Caco-2 (cell line): ENCODE results near the gene FMN1. TPM values are rescaled to one million over a fixed set of nuclear protein-coding genes. Genes with fewer than 3 reads are reported as not detected.

ENCODE experiments used
- BruUV-seq: library from RNA; stranded (reverse); fragments of 400-500 nt; replicated peaks from 2 replicates; lab custom pipeline; 2021; lab: Mats Ljungman, UMichigan
- CTCF ChIA-PET: fragments of 300-600 bp; sonication (Branson Sonifier 250); formaldehyde crosslinking; loops from one replicate; lab custom pipeline; 2022; ENCODE audit warnings: antibody characterized with exemption; lab: Charles Lee
- POLR2A ChIA-PET: fragments of 300-600 bp; sonication (Branson Sonifier 250); formaldehyde crosslinking; loops from one replicate; lab custom pipeline; 2022; ENCODE audit warnings: antibody characterized with exemption; lab: Charles Lee
- DNase-seq, 2 experiments: peaks; one replicate each; pipeline versions ENCODE4 v3.0.0 to v3.0.0-alpha.2; 2020 to 2022
- H3K27me3 ChIP-seq: replicated peaks from 2 replicates; pipeline ENCODE4 v1.6.0; 2011; ENCODE audit warnings: low read length; ENCODE audit not compliant: control insufficient read depth, insufficient read depth
- H3K36me3 ChIP-seq: 2 replicates; pipeline ENCODE4 v1.5.1; 2011; ENCODE audit warnings: low read length; ENCODE audit not compliant: control insufficient read depth, insufficient read depth
- H3K4me1 ChIP-seq: fragments of 250-450 bp; sonication (Bioruptor Pico); 2 replicates; pipeline ENCODE4 v1.5.1; 2020; ENCODE audit warnings: mild to moderate bottlenecking
- H3K4me3 ChIP-seq: 2 replicates; pipeline ENCODE4 v1.5.1; 2011; ENCODE audit warnings: low read depth, mild to moderate bottlenecking, control low read depth, low read length
- H3K9me3 ChIP-seq: fragments of 250-450 bp; sonication (Bioruptor Pico); 2 replicates; pipeline ENCODE4 v1.5.1; 2020; ENCODE audit warnings: mild to moderate bottlenecking, moderate library complexity
- H3K27ac Mint-ChIP-seq: one replicate; pipeline ENCODE4 v1.8.0; 2022; ENCODE audit warnings: mixed read lengths; ENCODE audit not compliant: unreplicated experiment
- H3K27me3 Mint-ChIP-seq: one replicate; pipeline ENCODE4 v1.8.0; 2022; ENCODE audit warnings: mixed read lengths; ENCODE audit not compliant: insufficient read depth, unreplicated experiment
- H3K36me3 Mint-ChIP-seq: one replicate; pipeline ENCODE4 v1.8.0; 2022; ENCODE audit warnings: mild to moderate bottlenecking, mixed read lengths; ENCODE audit not compliant: insufficient read depth, unreplicated experiment
- H3K4me1 Mint-ChIP-seq: one replicate; pipeline ENCODE4 v1.8.0; 2022; ENCODE audit warnings: low read depth, mixed read lengths; ENCODE audit not compliant: unreplicated experiment
- H3K4me3 Mint-ChIP-seq: one replicate; pipeline ENCODE4 v1.8.0; 2022; ENCODE audit warnings: mild to moderate bottlenecking, moderate library complexity, mixed read lengths; ENCODE audit not compliant: unreplicated experiment
- H3K9me3 Mint-ChIP-seq: one replicate; pipeline ENCODE4 v1.8.0; 2022; ENCODE audit warnings: mixed read lengths; ENCODE audit not compliant: unreplicated experiment
- CTCF ChIP-seq, 2 experiments: fragments of 200-600 bp in 1 of 2; IDR thresholded peaks; 1 replicate in 1 of 2; 2 replicates in 1 of 2; pipeline versions ENCODE4 v1.5.1 to v1.8.0; 2011 to 2022; ENCODE audit warnings: antibody characterized with exemption in 1 of 2, control low read depth in 1 of 2, inconsistent platforms in 1 of 2, low read depth in 1 of 2, low read length in 1 of 2, mild to moderate bottlenecking in 1 of 2, moderate library complexity in 1 of 2; ENCODE audit not compliant: insufficient read depth in 1 of 2, severe bottlenecking in 1 of 2, unreplicated experiment in 1 of 2
- intact Hi-C: fragments of 100-400 bp; cut with micrococcal nuclease; formaldehyde crosslinking; loops from one replicate; pipeline ENCODE4 v1.10.0; 2022; ENCODE audit not compliant: unreplicated experiment
- total RNA-seq: library from RNA; stranded (reverse); gene quantifications from 2 replicates; pipeline ENCODE4 v1.2.3, GENCODE V29; 2022

FMN1 gene
- total RNA-seq, 1 experiment from 2014 or later, result 1.6 TPM

DNA sequence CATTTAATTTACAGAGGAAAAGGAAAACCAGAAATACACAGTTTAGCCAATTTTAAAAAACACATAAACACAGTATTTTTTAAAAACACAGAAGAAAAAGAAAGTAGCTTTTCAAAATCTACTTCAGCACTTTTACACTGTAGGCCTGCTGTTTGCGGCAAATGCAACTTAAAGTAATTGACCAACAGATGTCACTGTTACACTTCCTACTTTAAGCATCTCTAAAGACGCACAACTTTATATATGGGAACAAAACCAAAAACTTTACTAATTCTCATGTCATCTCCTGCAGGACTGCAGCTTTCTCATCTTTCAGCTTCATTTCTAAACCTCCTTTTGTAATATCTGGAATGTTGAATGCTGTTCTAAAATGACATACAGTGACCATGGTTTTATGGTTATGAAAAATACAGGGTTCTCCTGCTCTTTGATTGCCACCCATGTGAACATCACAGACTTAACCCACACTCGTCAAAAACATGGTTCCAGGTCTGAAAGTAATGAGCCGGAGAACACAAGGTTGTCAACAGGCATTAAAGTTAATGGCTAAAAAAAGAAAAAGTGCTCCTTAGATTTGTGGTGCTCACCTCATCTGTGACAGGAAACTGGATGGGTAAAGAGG lies 107.9 kb downstream of the FMN1 start:
- H3K9me3 ChIP-seq, result no peaks in the 10 kb centered on the region
- Mint-ChIP-seq H3K4me3 (no peak overlapping the region), H3K4me1 (peaks cover 7% of the 10 kb centered on the region), H3K27me3 (peaks cover 3% of the 10 kb centered on the region), H3K9me3 (no peaks in the 10 kb centered on the region), H3K36me3 (no peaks in the 10 kb centered on the region), H3K27ac (no peak overlapping the region)
- intact Hi-C loops, result loop anchor here (1.0 to 5.0 kb wide), 4 partner anchors 46 to 614 kb away; no protein-coding TSS in a partner anchor
- H3K4me1 ChIP-seq, result peaks cover 12% of the 10 kb centered on the region
- peak; percentile 51 to 64 for TF ChIP-seq CTCF (IDR thresholded peaks at IDR 0.05; ENCODE audit: insufficient read depth in 1 of 2, low read depth in 1 of 2, low read length in 1 of 2, severe bottlenecking in 1 of 2, unreplicated experiment in 1 of 2)
- no peak overlapping the region for H3K4me3 ChIP-seq
- ChIA-PET CTCF (interaction anchor here (0.6 to 1.7 kb wide), 7 partner anchors 18 to 615 kb away, joined by 3 to 12 read pairs (median 3); no protein-coding TSS in a partner anchor), POLR2A (interaction anchor here (0.5 kb wide), 1 partner anchor 108 kb away, joined by 6 read pairs; the partner anchor contains the start of gene FMN1)
- H3K27me3 ChIP-seq, result no peaks in the 10 kb centered on the region
- BruUV-seq, result no TSS peak
- peak in 1 of 2 experiments; percentile 24 for DNase-seq
- no peaks in the 10 kb centered on the region for H3K36me3 ChIP-seq

DNA sequence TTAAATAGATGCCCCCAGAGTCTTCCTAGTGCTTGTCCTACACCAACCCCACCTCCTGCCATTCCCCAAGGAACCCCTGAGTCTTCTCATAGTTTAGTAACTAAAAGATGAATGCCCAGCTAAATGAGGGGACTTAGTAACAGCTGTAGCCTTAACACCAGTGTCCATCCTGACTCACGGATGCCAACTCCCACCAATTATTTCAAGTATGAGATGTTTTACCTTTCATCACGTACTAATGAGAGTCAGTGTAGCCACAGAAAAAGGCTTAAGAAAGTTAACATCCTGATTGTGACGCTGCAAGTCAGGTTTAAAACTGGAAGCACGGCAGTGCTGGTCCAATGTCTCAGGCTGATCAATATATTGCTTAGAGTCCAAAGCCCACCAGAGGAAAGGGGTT lies 109.9 kb downstream of the FMN1 start:
- Histone ChIP-seq H3K4me3 (no peak overlapping the region), H3K4me1 (peaks cover 12% of the 10 kb centered on the region), H3K27me3 (no peaks in the 10 kb centered on the region), H3K9me3 (no peaks in the 10 kb centered on the region), H3K36me3 (no peaks in the 10 kb centered on the region)
- H3K27me3 Mint-ChIP-seq, result peaks cover 3% of the 10 kb centered on the region
- no peaks in the 10 kb centered on the region for H3K36me3 Mint-ChIP-seq
- ChIA-PET POLR2A (no interaction called here), CTCF (no interaction called here)
- DNase-seq, result no peak
- H3K27ac Mint-ChIP-seq, result no peak overlapping the region
- no peak for TF ChIP-seq CTCF (IDR thresholded peaks at IDR 0.05; ENCODE audit: insufficient read depth in 1 of 2, low read depth in 1 of 2, low read length in 1 of 2, severe bottlenecking in 1 of 2, unreplicated experiment in 1 of 2)
- peaks cover 7% of the 10 kb centered on the region for H3K4me1 Mint-ChIP-seq
- H3K4me3 Mint-ChIP-seq, result no peak overlapping the region
- intact Hi-C loops, result loop anchor here (5.0 kb wide), 2 partner anchors 133 to 148 kb away; no protein-coding TSS in a partner anchor
- no peaks in the 10 kb centered on the region for H3K9me3 Mint-ChIP-seq
- no TSS peak for BruUV-seq

DNA sequence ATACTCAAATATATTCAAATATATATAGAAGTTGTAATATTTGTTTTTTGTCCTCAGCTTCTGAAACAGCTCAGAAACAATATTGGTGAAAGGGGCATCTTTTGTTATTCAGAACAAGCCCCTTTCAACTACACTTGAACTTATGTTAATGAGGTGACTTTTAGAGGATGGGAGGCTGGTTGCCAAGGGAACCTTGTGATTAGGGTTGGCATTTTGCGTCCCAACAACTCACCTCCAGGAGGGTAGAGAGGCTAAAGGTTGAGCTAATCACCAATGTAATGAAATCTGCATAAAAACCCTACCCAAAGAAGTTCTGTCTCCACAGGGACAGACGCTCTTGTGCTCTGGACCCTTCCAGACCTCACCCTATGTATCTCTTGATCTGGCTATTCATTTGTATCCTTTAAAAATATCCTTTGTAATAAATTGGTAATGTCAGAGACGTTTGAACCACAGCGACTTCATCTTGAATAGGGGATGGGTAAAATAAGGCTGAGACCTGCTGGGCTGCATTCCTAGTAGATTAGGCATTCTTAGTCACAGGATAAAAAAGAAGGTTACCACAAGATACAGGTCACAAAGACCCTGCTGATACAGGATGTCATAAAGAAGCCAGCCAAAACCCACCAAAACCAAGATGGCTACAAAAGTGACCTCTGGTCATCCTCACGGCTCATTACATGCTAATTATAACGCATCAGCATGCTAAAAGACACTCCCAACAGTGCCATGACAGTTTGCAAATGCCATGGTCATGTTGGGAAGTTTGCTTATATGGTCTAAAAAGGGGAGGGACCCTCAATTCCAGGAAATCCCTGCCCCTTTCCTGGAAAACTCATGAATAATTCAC lies 111.1 kb downstream of the FMN1 start:
- no TSS peak for BruUV-seq
- H3K27me3 Mint-ChIP-seq, result no peaks in the 10 kb centered on the region
- H3K36me3 Mint-ChIP-seq, result no peaks in the 10 kb centered on the region
- Histone ChIP-seq H3K4me1 (peaks cover 12% of the 10 kb centered on the region), H3K4me3 (no peak overlapping the region), H3K27me3 (no peaks in the 10 kb centered on the region), H3K9me3 (no peaks in the 10 kb centered on the region), H3K36me3 (no peaks in the 10 kb centered on the region)
- peak in 1 of 2 experiments; percentile 12 for DNase-seq
- ChIA-PET CTCF (no interaction called here), POLR2A (no interaction called here)
- peaks cover 7% of the 10 kb centered on the region for H3K4me1 Mint-ChIP-seq
- H3K9me3 Mint-ChIP-seq, result no peaks in the 10 kb centered on the region
- intact Hi-C loops, result no loop called here
- H3K27ac Mint-ChIP-seq, result no peak overlapping the region
- H3K4me3 Mint-ChIP-seq, result no peak overlapping the region
- TF ChIP-seq CTCF (IDR thresholded peaks at IDR 0.05; ENCODE audit: insufficient read depth in 1 of 2, low read depth in 1 of 2, low read length in 1 of 2, severe bottlenecking in 1 of 2, unreplicated experiment in 1 of 2), result no peak
